ENCODE results near the gene SH3RF3.

Gene SH3RF3

GRCh38 chr2:109141006-109141600, 12.1 kb downstream of the SH3RF3 start:
- DNase-seq = no peak

GRCh38 chr2:109141727-109142283, 12.8 kb downstream of the SH3RF3 start:
- DNase-seq = no peak

GRCh38 chr2:109142416-109143210, 13.6 kb downstream of the SH3RF3 start:
- no peak for DNase-seq

GRCh38 chr2:109143214-109144187, 14.5 kb downstream of the SH3RF3 start:
- DNase-seq = peak; percentile 76

- no peak for DNase-seq
These were observed 15.3 kb downstream of the SH3RF3 start for GRCh38 chr2:109144271-109144670.

GRCh38 chr2:109144721-109145120, 15.7 kb downstream of the SH3RF3 start:
- no peak for DNase-seq

GRCh38 chr2:109145286-109145685, 16.3 kb downstream of the SH3RF3 start:
- DNase-seq = no peak

GRCh38 chr2:109147405-109147804, 18.4 kb downstream of the SH3RF3 start:
- no peak for DNase-seq

- DNase-seq = no peak
These were observed 19.2 kb downstream of the SH3RF3 start for GRCh38 chr2:109148117-109148746.

GRCh38 chr2:109148991-109149645, 20.1 kb downstream of the SH3RF3 start:
- no peak for DNase-seq

GRCh38 chr2:109150559-109150958, 21.6 kb downstream of the SH3RF3 start:
- no peak for DNase-seq

- no peak for DNase-seq
These were observed 22.5 kb downstream of the SH3RF3 start for GRCh38 chr2:109151519-109151918.

GRCh38 chr2:109153005-109153784, 24.2 kb downstream of the SH3RF3 start:
- DNase-seq = no peak

GRCh38 chr2:109153807-109154206, 24.8 kb downstream of the SH3RF3 start:
- no peak for DNase-seq

GRCh38 chr2:109154226-109154625, 25.2 kb downstream of the SH3RF3 start:
- DNase-seq = no peak

GRCh38 chr2:109155553-109156451, 26.8 kb downstream of the SH3RF3 start:
- DNase-seq = no peak

GRCh38 chr2:109157563-109158105, 28.6 kb downstream of the SH3RF3 start:
- no peak for DNase-seq

GRCh38 chr2:109158237-109158636, 29.2 kb downstream of the SH3RF3 start:
- no peak for DNase-seq

- DNase-seq = no peak
These were observed 30.1 kb downstream of the SH3RF3 start for GRCh38 chr2:109159096-109159495.

Measured in stimulated activated naive CD4-positive, alpha-beta T cell treated with Interleukin-2 at 50 U/mL for 16 hours (primary cell).